NCI-H510A (cell line): ENCODE results near the gene OBSCN.
"Not testable (repeated sequence)": the region's sequence is repeated elsewhere in the genome, so short reads cannot be mapped to it uniquely, and the experiment has no call there.

Experiments
- DNase-seq: peaks from one replicate; lab custom pipeline; 2025; lab: John Stamatoyannopoulos, UW

Gene OBSCN

DNA sequence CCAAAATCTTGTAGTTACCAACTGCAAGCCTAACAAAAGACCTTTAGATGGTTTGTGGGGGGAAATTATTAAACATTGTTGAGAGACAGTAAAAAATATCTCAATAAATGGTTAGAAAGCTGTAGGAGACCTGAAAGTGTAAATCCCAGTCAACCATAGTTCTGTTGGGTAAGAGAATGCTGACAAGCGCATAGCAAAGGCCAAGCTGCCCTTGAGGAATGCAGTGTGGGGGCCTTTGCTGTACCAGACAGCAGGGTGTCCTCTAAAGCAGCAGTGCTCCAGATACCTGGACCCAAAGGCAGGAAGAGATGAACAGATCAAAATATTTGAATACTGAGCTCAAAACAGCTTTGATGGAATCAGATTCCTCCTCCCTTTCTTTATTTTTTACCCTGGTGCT, 54.6 kb downstream of the OBSCN start:
- DNase-seq = no peak

- no peak for DNase-seq
Measured at GRCh38 chr1:228263636-228264035, 55.8 kb downstream of the OBSCN start.

GRCh38 chr1:228264090-228264829, 56.4 kb downstream of the OBSCN start:
- no peak for DNase-seq

- DNase-seq = no peak
Measured at GRCh38 chr1:228265167-228265566, 57.3 kb downstream of the OBSCN start.

DNA sequence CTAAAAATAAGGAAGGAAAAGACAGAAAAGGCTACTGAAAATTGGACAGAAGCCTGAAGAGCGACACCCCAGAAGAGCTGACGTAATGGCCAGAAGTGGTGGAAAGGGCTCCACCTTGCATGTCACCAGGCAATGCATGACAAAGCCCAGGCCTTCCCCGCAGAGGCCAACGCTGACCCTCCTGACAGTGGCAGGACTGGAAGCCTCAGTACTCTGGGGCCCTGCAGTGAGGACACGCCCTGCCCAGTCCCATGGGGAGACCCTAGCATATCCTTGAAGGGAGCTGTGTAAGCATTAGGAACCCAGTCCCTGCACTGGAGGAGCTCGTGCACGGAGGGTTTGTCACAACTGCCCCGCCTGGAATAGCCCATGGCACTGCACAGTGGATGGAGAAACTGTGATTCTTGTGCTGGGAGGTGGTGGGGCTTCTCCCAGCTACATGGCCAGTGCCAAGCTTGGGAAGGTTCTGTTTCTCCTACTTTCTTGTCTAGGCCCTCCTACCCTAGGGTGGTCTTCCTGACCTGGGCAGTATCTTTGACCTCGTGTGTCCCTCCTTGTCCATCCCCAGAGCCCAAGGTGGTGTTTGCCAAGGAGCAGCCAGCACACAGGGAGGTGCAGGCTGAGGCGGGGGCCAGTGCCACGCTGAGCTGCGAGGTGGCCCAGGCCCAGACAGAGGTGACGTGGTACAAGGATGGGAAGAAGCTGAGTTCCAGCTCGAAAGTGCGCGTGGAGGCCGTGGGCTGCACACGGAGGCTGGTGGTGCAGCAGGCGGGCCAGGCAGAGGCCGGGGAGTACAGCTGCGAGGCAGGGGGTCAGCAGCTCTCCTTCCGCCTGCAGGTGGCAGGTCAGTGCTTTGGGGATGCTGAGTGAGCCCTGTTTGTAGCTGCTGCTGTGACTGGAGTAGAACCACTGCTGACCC, 60.4 kb downstream of the OBSCN start:
- no peak for DNase-seq

- no peak for DNase-seq
Measured at GRCh38 chr1:228268881-228269265, 61.0 kb downstream of the OBSCN start.

DNA sequence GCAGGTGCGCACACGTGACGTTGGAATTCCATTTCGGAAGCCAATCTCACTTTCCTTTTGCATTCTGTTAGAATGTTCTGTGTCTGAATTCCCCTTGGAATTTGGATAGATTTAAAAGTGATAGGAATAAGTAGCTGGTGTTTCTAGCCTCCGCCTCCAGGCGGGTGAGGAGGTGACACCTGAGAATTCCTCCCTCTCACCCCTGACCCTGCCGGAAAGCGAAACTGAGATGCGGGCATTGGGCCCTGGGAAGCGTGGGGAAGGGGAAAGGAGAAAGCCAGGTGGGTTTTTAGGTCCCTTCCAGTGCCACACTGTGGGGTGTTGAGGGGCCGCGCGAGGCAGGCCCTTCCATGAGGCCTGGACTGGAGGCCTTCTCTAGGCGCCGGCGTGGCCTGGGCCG, 61.6 kb downstream of the OBSCN start:
- not testable (repeated sequence) for DNase-seq

DNA sequence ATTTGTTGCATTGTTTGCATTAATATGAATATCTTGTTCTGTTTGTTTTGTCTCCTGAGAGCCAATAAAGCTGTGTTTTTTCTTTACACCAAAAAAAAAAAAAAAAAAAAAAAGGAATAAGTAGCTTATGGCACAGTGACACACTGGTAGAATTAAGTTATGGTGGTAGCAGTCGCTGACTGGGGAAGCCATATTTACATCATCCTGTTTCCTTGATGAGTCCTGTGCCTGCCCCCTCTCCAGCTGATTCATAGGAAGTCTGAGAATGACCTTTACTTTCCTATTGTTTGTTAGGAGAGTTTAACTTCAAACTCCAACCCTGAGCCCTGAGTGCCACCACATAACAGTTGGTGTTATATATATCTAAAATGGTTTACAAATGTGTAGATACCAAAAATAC, 62.2 kb downstream of the OBSCN start:
- DNase-seq = no peak

- DNase-seq = no peak
Measured at GRCh38 chr1:228271701-228272251, 63.9 kb downstream of the OBSCN start.

GRCh38 chr1:228272331-228272791, 64.5 kb downstream of the OBSCN start:
- no peak for DNase-seq

- DNase-seq = no peak
Measured at GRCh38 chr1:228272831-228273571, 65.2 kb downstream of the OBSCN start.

DNA sequence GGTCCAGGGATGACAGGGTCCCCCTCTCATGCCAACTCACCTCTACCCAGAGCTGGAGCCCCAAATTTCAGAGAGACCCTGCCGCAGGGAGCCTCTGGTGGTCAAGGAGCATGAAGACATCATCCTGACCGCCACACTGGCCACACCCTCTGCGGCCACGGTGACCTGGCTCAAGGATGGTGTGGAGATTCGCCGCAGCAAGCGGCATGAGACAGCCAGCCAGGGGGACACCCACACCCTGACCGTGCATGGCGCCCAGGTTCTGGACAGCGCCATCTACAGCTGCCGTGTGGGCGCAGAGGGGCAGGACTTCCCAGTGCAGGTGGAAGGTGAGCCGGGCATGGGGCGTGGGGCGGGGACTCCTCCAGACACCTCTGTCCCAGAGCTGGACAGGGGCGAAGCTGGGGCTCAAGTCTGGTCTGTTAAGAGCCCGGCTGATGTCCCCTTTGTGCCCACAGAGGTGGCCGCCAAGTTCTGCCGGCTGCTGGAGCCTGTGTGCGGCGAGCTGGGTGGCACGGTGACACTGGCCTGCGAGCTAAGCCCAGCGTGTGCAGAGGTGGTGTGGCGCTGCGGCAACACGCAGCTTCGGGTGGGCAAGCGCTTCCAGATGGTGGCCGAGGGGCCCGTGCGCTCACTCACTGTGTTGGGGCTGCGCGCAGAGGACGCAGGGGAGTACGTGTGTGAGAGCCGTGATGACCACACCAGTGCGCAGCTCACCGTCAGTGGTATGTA, 66.0 kb downstream of the OBSCN start:
- DNase-seq = no peak

- DNase-seq = no peak
Measured at GRCh38 chr1:228274452-228275178, 66.8 kb downstream of the OBSCN start.

DNA sequence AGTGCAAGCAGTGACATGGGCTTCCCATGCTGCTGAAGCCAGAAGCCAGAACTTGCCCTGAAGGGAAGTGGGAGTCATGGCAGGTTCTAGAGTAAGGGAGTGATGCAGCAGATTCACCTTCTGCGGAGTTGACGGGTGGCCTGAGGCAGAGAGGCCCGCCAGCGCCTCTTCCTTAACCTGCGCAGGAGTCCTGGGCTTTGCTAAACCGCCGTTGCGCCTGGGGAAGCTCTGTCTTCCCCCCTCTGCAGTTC, 67.3 kb downstream of the OBSCN start:
- DNase-seq = no peak

DNA sequence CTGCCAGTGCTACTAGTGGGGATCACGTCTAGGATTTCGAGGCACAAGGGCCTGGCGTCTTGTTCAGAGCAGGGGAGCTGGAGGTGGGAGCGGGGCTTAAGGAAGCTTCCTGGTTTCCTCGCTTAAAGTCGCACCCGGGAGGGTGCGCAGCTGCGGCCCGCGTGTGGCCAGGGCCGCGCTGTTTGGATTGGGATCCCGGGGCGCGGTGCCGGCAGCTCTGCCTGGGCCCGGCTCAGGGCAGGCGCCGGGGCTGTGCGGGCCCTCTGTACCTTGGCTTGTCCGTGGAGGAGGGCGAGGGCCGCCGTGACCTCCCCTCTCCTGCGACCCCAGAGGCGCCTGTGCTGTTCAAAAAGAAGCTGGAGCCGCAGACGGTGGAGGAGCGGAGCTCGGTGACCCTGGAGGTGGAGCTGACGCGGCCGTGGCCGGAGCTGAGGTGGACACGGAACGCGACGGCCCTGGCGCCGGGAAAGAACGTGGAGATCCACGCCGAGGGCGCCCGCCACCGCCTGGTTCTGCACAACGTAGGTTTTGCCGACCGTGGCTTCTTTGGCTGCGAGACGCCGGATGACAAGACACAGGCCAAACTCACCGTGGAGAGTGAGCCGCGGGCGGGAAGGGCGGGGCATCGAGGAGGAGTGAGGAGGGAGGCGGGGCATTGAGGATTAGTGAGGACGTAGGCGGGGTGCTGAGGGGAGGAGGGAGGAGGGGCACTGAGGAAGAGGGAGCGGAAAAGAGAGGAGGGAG, 67.8 kb downstream of the OBSCN start:
- no peak for DNase-seq

- no peak for DNase-seq
Measured at GRCh38 chr1:228276174-228276831, 68.5 kb downstream of the OBSCN start.

- no peak for DNase-seq
Measured at GRCh38 chr1:228276901-228277490, 69.2 kb downstream of the OBSCN start.

GRCh38 chr1:228277491-228278431, 69.9 kb downstream of the OBSCN start:
- DNase-seq = no peak
